ENCODE data around the gene ICE1.
"Not testable (repeated sequence)": the region's sequence is repeated elsewhere in the genome, so short reads cannot be mapped to it uniquely, and the experiment has no call there.

ICE1 gene

DNA sequence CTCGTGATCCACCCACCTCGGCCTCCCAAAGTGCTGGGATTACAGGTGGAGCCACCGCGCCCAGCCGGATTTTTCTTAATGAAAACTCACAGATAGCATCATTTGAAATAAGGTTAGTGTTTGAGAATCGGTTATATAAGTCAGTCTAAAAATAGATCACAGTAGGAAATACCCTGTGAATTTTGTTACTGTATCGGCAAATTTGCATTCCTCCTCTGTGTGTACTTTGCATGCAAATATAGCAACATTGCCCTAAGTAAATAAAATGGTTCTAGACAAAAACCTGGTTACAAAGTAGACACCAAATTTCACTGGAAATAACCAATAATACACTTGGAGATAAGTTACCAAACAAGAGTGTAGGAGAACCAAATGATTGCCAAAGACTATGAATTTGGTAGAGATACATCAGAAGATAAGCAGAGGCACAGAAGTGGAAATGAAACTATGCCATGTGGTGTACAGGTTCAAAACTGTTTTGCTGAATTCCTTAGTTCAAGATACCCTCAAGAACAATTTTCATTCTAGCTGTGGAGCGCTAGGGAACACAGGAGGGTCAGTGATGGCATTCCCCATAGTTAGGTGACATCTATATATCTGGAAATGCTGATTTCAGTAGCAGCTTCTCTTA, 58.1 kb downstream of the ICE1 start:
- DNase-seq, result no peak
- TF ChIP-seq GATA1 (IDR thresholded peaks at IDR 0.05; ENCODE audit: low read depth, low read length) (no peak), POLR2A (IDR thresholded peaks at IDR 0.05; ENCODE audit: low read length) (no peak)

GRCh38 chr5:5481206-5481605, 58.7 kb downstream of the ICE1 start:
- TF ChIP-seq POLR2A (IDR thresholded peaks at IDR 0.05; ENCODE audit: low read length) (no peak), GATA1 (IDR thresholded peaks at IDR 0.05; ENCODE audit: low read depth, low read length) (no peak)
- no peak for DNase-seq

DNA sequence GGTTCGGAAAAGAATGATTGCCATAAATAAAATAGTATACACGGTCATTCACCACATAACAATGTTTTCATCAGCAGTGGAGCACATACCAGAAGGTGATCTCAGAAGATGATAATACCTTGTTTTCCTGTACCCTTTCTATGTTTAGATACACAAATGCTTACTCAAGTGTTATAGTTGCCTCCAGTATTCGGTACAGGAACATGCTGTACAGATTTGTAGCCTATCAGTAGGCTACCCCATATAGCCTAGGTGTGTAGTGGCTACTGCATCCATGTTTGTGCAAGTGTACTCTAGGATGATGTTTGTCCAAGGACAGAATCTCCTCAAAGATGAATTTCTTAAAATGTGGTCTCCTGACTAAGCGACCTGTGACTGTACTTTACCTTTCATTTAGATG, 59.2 kb downstream of the ICE1 start:
- DNase-seq, result no peak

GRCh38 chr5:5483350-5483749, 60.9 kb downstream of the ICE1 start:
- TF ChIP-seq GATA1 (IDR thresholded peaks at IDR 0.05; ENCODE audit: low read depth, low read length) (no peak), POLR2A (IDR thresholded peaks at IDR 0.05; ENCODE audit: low read length) (no peak)
- DNase-seq, result no peak

More for the DNA sequence above, 59.2 kb downstream of the ICE1 start:
- TF ChIP-seq GATA1 (IDR thresholded peaks at IDR 0.05; ENCODE audit: low read depth, low read length) (no peak), POLR2A (IDR thresholded peaks at IDR 0.05; ENCODE audit: low read length) (no peak)

GRCh38 chr5:5483880-5484598, 61.6 kb downstream of the ICE1 start:
- DNase-seq, result no peak
- TF ChIP-seq GATA1 (IDR thresholded peaks at IDR 0.05; ENCODE audit: low read depth, low read length), result no peak

- TF ChIP-seq POLR2A (IDR thresholded peaks at IDR 0.05; ENCODE audit: low read length), result no peak
- TF ChIP-seq GATA1 (IDR thresholded peaks at IDR 0.05; ENCODE audit: low read depth, low read length), result no peak
- no peak for DNase-seq
Measured at GRCh38 chr5:5486122-5486521, 63.6 kb downstream of the ICE1 start.

GRCh38 chr5:5487585-5488360, 65.3 kb downstream of the ICE1 start:
- TF ChIP-seq GATA1 (IDR thresholded peaks at IDR 0.05; ENCODE audit: low read depth, low read length) (no peak), POLR2A (IDR thresholded peaks at IDR 0.05; ENCODE audit: low read length) (no peak)
- DNase-seq, result peak; percentile 33 to 46

DNA sequence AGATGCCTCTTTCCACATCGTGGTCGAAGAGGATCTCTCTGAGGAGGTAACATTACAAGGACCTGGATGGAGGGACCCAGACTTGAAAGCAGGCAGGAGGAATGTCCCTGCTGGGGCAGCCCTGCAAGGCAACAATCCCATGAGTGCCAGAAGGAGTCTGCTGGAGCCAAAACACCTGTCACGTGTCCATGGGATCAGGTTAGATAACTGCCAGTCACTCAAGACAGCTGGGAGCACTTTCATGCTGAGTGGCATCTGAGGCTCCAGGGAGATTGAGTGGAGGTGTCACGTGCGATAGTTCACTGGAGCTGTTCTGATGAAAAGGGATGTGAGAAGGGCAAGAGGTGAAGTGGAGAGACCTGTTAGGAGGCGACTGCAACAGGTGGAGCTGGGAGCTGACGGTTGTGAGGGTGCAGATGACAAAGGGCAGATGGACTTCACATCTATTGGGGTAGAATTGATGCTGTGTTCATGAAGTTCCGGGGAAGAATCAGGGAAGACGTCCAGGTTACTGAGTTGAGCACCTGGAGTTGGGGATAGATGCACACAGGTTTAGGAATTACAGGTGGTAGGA, 68.4 kb downstream of the ICE1 start:
- DNase-seq, result no peak
- TF ChIP-seq GATA1 (IDR thresholded peaks at IDR 0.05; ENCODE audit: low read depth, low read length), result no peak
- TF ChIP-seq POLR2A (IDR thresholded peaks at IDR 0.05; ENCODE audit: low read length), result no peak

DNA sequence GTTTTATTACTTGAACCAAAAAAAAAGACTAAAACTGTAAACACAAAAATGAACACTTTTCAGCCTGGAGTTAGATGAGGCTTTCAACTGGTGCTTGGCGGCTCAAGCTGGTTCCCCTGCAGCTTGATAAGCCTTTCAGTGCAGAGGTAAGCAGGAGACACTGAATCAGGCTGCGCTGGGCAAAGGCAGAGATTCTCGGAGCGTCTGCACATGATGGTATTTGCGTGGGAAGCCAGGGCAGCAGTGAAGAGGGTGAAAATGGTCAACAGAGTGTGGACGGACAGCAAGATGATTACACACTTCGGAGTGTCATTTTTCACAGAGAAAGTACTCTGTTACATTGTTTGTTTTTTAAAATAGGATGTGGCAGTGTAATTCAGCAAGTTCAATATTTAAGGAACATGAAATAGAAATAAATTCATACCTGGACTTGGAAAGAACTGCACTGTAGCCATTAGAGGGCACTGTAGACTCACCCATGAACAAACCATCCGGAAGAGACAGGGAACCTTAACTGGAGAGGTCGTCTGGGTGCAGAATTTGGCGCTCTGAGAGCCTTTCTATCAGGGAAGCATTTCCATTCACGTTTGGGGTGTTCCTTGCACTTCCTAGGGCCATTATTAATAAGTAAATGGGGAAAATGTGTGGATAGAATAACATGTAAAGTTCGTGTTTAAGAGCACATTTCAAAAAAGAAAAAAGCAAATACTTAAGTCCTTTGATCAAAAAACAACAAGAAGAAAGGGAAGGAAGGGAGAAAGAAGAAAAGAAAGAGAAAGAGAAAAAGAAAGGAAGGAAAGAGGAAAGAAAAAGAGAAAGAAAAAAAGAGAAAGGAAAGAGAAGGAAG, 69.8 kb downstream of the ICE1 start:
- peak; percentile 62 to 70 for DNase-seq
- TF ChIP-seq POLR2A (IDR thresholded peaks at IDR 0.05; ENCODE audit: low read length) (no peak), GATA1 (IDR thresholded peaks at IDR 0.05; ENCODE audit: low read depth, low read length) (no peak)

- not testable (repeated sequence) for DNase-seq
Measured at GRCh38 chr5:5492934-5493271, 70.4 kb downstream of the ICE1 start.

DNA sequence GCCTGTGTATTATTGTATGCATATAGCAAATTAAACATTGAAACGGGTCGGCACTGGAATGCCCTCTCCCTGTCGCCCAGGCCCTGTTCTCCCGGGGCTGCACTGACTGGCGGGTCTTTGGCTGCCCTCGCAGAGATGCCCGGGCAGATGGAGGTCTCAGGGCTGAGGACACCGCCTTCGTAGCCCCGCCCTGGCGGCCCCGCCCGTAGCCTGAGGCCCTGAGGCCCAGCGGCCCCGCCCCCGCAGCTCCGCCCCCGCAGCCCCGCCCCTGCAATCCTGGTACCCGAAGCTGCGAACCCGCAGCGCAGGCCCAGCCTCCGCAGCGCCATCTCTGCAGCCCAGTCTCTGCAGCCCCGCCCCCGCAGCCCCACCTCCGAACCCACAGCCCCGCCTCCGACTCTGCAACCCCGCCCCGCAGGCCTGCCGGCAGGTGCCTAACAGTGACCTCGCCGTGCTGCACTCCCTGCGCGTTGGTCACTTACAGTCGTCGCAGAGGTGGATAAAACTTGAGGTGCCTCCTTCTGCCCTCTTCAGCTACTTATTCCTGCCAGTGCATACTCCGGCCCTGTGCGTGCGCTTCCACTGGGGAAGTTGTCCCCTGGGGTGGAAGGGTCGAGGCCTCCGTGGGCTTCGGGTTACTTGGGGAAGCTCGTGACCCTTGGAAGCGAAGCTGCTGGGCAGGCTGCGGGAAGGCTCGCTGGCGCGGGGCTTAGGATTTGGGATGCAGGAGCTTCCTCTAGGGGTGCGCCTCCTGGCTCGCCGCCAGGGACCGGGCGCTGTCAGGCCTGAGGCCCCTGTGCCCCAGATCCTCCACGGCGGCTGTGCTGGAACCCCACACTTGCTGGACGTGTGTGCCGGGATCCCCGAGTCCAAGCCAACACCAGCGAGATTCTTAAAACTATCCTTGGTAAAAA, 72.3 kb downstream of the ICE1 start:
- DNase-seq, result peak; percentile 72 to 78
- TF ChIP-seq POLR2A (IDR thresholded peaks at IDR 0.05; ENCODE audit: low read length), result no peak
- TF ChIP-seq GATA1 (IDR thresholded peaks at IDR 0.05; ENCODE audit: low read depth, low read length), result no peak

DNA sequence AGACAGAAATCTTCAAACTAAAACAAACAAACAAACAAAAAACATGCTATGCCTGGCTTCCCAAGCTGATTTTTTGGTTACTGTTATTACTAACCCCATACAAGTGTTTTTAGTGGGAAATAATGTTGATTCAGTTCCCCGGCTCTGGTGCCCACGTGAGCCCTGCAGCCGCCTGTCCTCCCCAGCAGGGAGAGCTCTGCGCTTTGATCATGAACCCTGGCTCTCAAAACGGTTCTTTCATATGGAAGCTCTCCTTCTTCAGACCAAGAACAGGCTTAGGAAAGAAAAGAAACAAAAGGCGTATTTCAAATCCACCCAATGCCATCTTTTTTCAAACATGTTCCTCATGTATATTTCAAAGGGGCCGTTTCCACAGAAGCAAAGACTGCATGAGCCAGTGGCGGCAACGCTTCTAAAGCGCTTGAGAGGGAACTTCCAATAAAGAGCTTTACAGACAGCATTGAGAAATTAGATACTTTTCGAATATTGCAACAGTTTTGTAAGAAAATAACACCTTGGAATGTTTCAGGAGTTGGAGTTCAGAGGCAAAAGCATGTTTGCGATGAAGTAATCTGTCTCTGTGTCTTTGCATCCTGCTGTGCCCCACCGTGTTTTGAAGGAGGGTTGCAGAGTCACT, 74.8 kb downstream of the ICE1 start:
- TF ChIP-seq POLR2A (IDR thresholded peaks at IDR 0.05; ENCODE audit: low read length) (no peak), GATA1 (IDR thresholded peaks at IDR 0.05; ENCODE audit: low read depth, low read length) (no peak)
- DNase-seq, result peak; percentile 13 to 25
